Measurements from ENCODE around the gene EPOP. TPM values are rescaled to one million over a fixed set of nuclear protein-coding genes. Genes with fewer than 3 reads are reported as not detected.

Gene EPOP
- 1 to 10 TPM; 1.1 to 1.9 TPM for polyA plus RNA-seq

DNA sequence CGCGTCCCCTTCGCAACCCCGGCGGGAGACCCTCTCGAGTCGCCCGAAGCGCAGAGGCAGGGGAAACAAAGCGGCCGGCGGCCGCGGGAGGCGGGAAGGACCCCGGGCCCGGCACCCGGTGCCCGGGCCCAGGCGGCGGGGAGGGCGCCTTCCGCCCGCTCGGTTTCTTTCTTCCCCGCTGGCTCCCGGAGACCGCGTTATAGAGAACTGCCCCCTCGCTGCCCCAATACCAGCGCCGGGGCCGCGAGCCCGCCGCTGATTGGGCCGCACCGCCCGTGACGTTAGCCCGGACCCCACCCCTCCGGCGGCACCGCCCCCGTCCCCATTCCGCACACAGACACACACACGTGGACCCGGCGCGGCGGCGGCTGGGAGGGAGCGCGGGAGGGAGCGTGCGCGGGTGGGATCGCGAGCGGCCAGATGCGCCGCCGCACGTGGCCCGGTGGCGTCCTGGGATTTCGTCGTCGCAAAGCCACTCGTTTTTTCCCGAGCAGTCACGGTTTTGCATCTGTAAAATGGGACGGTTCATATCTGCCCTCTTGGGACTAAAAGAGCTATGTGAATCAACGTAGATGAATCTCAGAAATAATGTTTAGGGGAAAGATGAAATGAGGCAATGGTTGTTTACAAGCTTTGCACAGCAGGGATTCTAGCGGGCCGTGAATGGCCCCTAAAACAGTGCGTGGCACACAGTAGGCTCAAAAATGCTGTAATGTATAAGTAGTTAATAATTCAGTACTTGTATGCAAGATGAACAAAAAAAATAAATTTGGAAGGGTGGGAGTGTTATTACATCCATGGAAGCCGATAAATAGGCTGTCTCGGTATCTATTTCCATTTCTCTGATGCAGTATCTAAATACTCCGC, at the start of gene EPOP:
Gene EPOP, minus strand, starts transcription at position 209 of the 867 bp plus-strand sequence. CDS start 462 bp downstream, outside the sequence.
- H3K36me3 ChIP-seq (ENCODE audit: control insufficient read depth in 2 of 2, insufficient read depth in 2 of 2, low read length in 1 of 2), result no peaks in the 10 kb centered on the region
- H3K9me3 ChIP-seq (ENCODE audit: control insufficient read depth in 2 of 2, insufficient read depth in 1 of 2, low read depth in 1 of 2, low read length in 1 of 2), result no peaks in the 10 kb centered on the region
- H3K27me3 ChIP-seq (ENCODE audit: control insufficient read depth in 1 of 2, insufficient read depth in 2 of 2, low read length in 2 of 2), result peaks cover 0 to 4% of the 10 kb centered on the region in 2 donors
- WGBS, 2 donors, result 3% methylated on average over 66 to 80 of the region's 80 CpGs
- peaks cover 0 to 6% of the 10 kb centered on the region in 2 donors for H3K4me1 ChIP-seq (ENCODE audit: control insufficient read depth in 2 of 2, insufficient read depth in 2 of 2, low read length in 1 of 2)
- H3K4me3 ChIP-seq (ENCODE audit: low read depth in 1 of 2, low read length in 2 of 2), result peak within 1 kb of the TSS; percentile 55 to 59
- no peak within 1 kb of the TSS for H3K27ac ChIP-seq (ENCODE audit: low read depth in 2 of 2, low read length in 1 of 2)

DNA sequence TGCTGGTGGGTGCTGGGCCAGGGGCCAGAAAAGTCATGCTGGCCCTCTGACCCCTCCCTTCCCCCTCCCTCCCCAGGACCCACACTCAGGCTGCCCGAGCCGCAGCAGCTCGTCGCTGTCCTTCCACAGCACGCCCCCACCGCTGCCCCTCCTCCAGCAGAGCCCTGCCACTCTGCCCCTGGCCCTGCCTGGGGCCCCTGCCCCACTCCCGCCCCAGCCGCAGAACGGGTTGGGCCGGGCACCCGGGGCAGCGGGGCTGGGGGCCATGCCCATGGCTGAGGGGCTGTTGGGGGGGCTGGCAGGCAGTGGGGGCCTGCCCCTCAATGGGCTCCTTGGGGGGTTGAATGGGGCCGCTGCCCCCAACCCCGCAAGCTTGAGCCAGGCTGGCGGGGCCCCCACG, 47.0 kb upstream of the EPOP start:
- Histone ChIP-seq H3K4me1 (ENCODE audit: control insufficient read depth in 2 of 2, insufficient read depth in 2 of 2, low read length in 1 of 2) (peaks cover 2% of the 10 kb centered on the region in 2 donors), H3K36me3 (ENCODE audit: control insufficient read depth in 2 of 2, insufficient read depth in 2 of 2, low read length in 1 of 2) (peaks cover 8 to 37% of the 10 kb centered on the region in 2 donors), H3K27ac (ENCODE audit: low read depth in 2 of 2, low read length in 1 of 2) (no peak overlapping the region), H3K9me3 (ENCODE audit: control insufficient read depth in 2 of 2, insufficient read depth in 1 of 2, low read depth in 1 of 2, low read length in 1 of 2) (no peaks in the 10 kb centered on the region), H3K4me3 (ENCODE audit: low read depth in 1 of 2, low read length in 2 of 2) (no peak overlapping the region), H3K27me3 (ENCODE audit: control insufficient read depth in 1 of 2, insufficient read depth in 2 of 2, low read length in 2 of 2) (no peaks in the 10 kb centered on the region)
- WGBS, 2 donors, result 84 to 89% methylated on average over 10 to 16 of the region's 16 CpGs

DNA sequence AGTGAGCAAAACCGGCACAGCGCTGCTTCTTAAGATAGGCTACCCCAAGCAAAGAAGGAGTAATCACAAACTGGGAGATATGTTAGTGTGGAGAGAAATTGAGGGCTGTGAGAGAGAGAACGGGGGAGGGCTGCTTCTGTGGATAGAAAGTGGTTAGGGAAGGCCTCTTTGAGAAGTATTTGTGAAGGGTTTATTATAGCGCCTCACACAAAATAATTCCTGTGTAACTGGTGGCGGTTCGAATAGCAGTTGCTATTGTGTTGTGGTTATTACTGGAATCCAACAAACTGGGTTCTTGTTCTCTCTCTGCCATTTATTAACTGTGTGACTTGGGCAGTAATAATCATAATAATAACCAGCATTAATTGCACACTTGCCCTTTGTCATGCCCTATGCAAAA, 46.2 kb upstream of the EPOP start:
- peaks cover 14 to 44% of the 10 kb centered on the region in 2 donors for H3K36me3 ChIP-seq (ENCODE audit: control insufficient read depth in 2 of 2, insufficient read depth in 2 of 2, low read length in 1 of 2)

DNA sequence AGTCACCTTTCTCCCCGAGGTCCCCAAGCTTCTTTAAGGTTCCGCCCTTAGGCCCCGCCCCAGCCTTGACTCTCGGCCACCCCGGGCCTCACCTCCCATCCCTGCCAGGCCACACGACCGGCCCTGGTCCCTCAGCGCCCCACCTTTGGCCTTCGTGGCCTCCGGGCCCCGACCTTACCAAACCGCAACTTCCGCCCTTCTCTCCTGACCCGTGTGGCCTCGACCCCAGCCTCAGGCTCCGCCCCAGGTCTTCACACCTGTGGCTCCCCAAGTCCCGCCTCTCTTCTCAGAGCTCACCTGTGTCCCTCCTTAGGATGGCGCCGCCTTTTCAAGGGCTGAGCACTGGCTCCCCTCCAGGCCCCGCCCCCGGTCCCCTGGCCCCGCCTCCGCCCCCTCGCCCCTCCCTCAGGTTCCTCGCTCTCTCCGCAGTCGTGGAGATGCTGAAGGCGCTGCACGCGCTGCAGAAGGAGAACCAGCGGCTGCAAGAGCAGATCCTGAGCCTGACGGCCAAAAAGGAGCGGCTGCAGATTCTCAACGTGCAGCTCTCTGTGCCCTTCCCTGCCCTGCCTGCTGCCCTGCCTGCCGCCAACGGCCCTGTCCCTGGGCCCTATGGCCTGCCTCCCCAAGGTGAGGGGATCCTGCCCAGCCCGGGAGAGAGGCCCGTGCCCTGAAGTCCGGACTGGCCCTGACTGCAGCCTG, 45.3 kb upstream of the EPOP start:
- peaks cover 18 to 51% of the 10 kb centered on the region in 2 donors for H3K36me3 ChIP-seq (ENCODE audit: control insufficient read depth in 2 of 2, insufficient read depth in 2 of 2, low read length in 1 of 2)
- H3K4me1 ChIP-seq (ENCODE audit: control insufficient read depth in 2 of 2, insufficient read depth in 2 of 2, low read length in 1 of 2), result peaks cover 0 to under 1% of the 10 kb centered on the region in 2 donors
- no peak overlapping the region for H3K27ac ChIP-seq (ENCODE audit: low read depth in 2 of 2, low read length in 1 of 2)
- H3K9me3 ChIP-seq (ENCODE audit: control insufficient read depth in 2 of 2, insufficient read depth in 1 of 2, low read depth in 1 of 2, low read length in 1 of 2), result no peaks in the 10 kb centered on the region
- no peaks in the 10 kb centered on the region for H3K27me3 ChIP-seq (ENCODE audit: control insufficient read depth in 1 of 2, insufficient read depth in 2 of 2, low read length in 2 of 2)
- H3K4me3 ChIP-seq (ENCODE audit: low read depth in 1 of 2, low read length in 2 of 2), result no peak overlapping the region
- 72 to 77% methylated on average over 38 to 39 of the region's 39 CpGs for WGBS, 2 donors

More for the DNA sequence above, 46.2 kb upstream of the EPOP start:
- WGBS, 2 donors, result 86 to 88% methylated on average over 6 of the region's 6 CpGs
- Histone ChIP-seq H3K27me3 (ENCODE audit: control insufficient read depth in 1 of 2, insufficient read depth in 2 of 2, low read length in 2 of 2) (no peaks in the 10 kb centered on the region), H3K4me1 (ENCODE audit: control insufficient read depth in 2 of 2, insufficient read depth in 2 of 2, low read length in 1 of 2) (peaks cover 0 to 2% of the 10 kb centered on the region in 2 donors), H3K9me3 (ENCODE audit: control insufficient read depth in 2 of 2, insufficient read depth in 1 of 2, low read depth in 1 of 2, low read length in 1 of 2) (no peaks in the 10 kb centered on the region), H3K4me3 (ENCODE audit: low read depth in 1 of 2, low read length in 2 of 2) (no peak overlapping the region), H3K27ac (ENCODE audit: low read depth in 2 of 2, low read length in 1 of 2) (no peak overlapping the region)

DNA sequence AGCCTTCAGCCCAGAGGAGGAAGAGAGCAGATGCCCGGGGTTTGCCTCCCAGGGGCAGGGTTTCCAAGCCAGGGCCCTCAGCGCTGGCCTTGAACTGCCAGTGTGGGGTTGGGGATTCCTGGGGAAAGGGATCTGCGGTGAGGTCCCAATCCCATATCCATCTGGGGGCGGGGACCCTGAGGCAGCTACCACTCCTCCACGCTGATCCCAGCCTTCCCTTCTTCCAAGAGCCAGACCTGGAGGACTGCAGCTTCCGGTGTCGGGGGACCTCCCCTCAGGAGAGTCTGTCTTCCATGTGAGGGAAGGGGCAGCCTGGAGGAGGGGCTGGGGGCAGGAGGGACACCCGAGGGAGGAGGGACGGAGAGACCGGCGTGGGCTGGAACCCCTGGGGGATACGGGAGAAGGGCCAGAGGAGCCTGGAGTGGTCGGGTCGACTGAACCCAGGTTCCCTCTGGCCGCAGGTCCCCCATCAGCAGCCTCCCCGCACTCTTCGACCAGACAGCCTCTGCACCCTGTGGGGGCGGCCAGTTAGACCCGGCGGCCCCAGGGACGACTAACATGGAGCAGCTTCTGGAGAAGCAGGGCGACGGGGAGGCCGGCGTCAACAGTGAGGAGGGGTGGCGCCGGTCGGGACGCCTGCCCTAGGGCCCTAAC, 44.7 kb upstream of the EPOP start:
- Histone ChIP-seq H3K9me3 (ENCODE audit: control insufficient read depth in 2 of 2, insufficient read depth in 1 of 2, low read depth in 1 of 2, low read length in 1 of 2) (no peaks in the 10 kb centered on the region), H3K27ac (ENCODE audit: low read depth in 2 of 2, low read length in 1 of 2) (peak overlapping the region in 1 of 2 donors; percentile 26), H3K4me1 (ENCODE audit: control insufficient read depth in 2 of 2, insufficient read depth in 2 of 2, low read length in 1 of 2) (no peaks in the 10 kb centered on the region), H3K36me3 (ENCODE audit: control insufficient read depth in 2 of 2, insufficient read depth in 2 of 2, low read length in 1 of 2) (peaks cover 18 to 47% of the 10 kb centered on the region in 2 donors), H3K4me3 (ENCODE audit: low read depth in 1 of 2, low read length in 2 of 2) (no peak overlapping the region), H3K27me3 (ENCODE audit: control insufficient read depth in 1 of 2, insufficient read depth in 2 of 2, low read length in 2 of 2) (no peaks in the 10 kb centered on the region)
- 87 to 89% methylated on average over 29 of the region's 29 CpGs for WGBS, 2 donors

DNA sequence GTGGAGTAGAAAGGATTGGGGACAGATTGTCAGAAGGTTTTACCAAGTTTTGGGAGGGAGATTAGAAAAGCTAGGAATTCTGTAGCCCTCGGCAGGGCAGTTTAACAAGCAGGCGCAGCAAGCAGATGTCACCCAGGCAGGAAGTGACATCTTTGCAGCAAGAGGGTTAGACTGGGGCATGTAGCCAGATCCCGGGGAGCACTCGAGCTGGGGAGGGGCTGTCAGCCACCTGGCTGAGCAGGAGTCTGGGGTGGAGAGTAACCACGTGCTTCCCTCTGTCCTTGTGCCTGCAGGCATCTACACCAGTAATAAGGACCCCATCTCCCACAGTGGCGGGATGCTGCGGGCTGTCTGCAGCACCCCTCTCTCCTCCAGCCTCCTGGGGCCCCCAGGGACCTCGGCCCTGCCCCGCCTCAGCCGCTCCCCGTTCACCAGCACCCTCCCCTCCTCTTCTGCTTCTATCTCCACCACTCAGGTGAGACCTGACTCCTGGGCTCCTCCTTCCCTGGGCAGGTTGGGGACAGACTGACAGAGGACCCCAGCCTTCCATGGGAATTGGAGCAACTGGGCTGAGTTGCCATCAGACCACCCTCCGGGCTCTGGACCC, 42.5 kb upstream of the EPOP start:
- no peaks in the 10 kb centered on the region for H3K9me3 ChIP-seq (ENCODE audit: control insufficient read depth in 2 of 2, insufficient read depth in 1 of 2, low read depth in 1 of 2, low read length in 1 of 2)
- WGBS, 2 donors, result 76 to 83% methylated on average over 8 to 12 of the region's 12 CpGs
- H3K27me3 ChIP-seq (ENCODE audit: control insufficient read depth in 1 of 2, insufficient read depth in 2 of 2, low read length in 2 of 2), result no peaks in the 10 kb centered on the region
- no peaks in the 10 kb centered on the region for H3K4me1 ChIP-seq (ENCODE audit: control insufficient read depth in 2 of 2, insufficient read depth in 2 of 2, low read length in 1 of 2)
- H3K4me3 ChIP-seq (ENCODE audit: low read depth in 1 of 2, low read length in 2 of 2), result no peak overlapping the region
- H3K27ac ChIP-seq (ENCODE audit: low read depth in 2 of 2, low read length in 1 of 2), result no peak overlapping the region
- peaks cover 15 to 60% of the 10 kb centered on the region in 2 donors for H3K36me3 ChIP-seq (ENCODE audit: control insufficient read depth in 2 of 2, insufficient read depth in 2 of 2, low read length in 1 of 2)

DNA sequence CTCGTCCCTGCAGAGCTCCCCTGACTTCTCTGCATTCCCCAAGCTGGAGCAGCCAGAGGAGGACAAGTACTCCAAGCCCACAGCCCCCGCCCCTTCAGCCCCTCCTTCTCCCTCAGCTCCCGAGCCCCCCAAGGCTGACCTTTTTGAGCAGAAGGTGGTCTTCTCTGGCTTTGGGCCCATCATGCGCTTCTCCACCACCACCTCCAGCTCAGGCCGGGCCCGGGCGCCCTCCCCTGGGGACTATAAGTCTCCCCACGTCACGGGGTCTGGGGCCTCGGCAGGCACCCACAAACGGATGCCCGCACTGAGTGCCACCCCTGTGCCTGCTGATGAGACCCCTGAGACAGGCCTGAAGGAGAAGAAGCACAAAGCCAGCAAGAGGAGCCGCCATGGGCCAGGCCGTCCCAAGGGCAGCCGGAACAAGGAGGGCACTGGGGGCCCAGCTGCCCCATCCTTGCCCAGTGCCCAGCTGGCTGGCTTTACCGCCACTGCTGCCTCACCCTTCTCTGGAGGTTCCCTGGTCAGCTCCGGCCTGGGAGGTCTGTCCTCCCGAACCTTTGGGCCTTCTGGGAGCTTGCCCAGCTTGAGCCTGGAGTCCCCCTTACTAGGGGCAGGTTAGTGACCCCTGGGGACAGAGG, 41.7 kb upstream of the EPOP start:
- no peak overlapping the region for H3K4me3 ChIP-seq (ENCODE audit: low read depth in 1 of 2, low read length in 2 of 2)
- peaks cover 23 to 62% of the 10 kb centered on the region in 2 donors for H3K36me3 ChIP-seq (ENCODE audit: control insufficient read depth in 2 of 2, insufficient read depth in 2 of 2, low read length in 1 of 2)
- H3K4me1 ChIP-seq (ENCODE audit: control insufficient read depth in 2 of 2, insufficient read depth in 2 of 2, low read length in 1 of 2), result no peaks in the 10 kb centered on the region
- no peaks in the 10 kb centered on the region for H3K27me3 ChIP-seq (ENCODE audit: control insufficient read depth in 1 of 2, insufficient read depth in 2 of 2, low read length in 2 of 2)
- H3K27ac ChIP-seq (ENCODE audit: low read depth in 2 of 2, low read length in 1 of 2), result no peak overlapping the region
- H3K9me3 ChIP-seq (ENCODE audit: control insufficient read depth in 2 of 2, insufficient read depth in 1 of 2, low read depth in 1 of 2, low read length in 1 of 2), result no peaks in the 10 kb centered on the region
- 93 to 94% methylated on average over 18 of the region's 18 CpGs for WGBS, 2 donors

DNA sequence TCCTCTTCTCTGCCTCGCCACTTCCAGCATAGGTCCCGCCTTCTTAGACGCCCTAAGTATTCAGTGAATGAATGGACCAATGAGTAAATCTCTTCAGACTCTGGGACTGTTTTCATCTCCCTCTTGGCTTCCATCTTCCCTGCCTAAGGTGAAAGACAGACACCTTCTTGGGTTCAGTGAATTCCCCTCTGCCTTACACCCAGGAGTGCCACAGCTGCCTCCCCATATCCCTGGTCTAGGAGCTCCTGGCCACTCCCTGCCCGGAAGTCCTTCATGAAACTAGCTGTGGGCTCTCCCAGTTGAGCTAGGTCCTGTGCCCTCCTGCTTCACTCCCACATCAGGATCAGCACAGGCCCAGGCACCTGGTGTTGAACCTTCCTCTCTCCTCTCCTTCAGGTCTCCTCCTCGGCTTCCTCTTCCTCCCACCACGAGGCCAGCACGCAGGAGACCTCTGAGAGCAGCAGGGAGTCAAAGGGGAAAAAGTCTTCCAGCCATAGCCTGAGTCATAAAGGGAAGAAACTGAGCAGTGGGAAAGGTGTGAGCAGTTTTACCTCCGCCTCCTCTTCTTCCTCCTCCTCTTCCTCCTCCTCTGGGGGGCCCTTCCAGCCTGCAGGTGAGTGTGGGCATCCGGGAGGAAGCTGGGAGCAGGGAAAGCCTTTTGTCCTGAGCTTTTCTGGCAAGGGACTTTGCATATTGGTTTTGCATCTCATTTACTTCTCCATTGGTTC, 40.6 kb upstream of the EPOP start:
- 79 to 82% methylated on average over 9 of the region's 9 CpGs for WGBS, 2 donors
- H3K4me1 ChIP-seq (ENCODE audit: control insufficient read depth in 2 of 2, insufficient read depth in 2 of 2, low read length in 1 of 2), result no peaks in the 10 kb centered on the region
- no peaks in the 10 kb centered on the region for H3K27me3 ChIP-seq (ENCODE audit: control insufficient read depth in 1 of 2, insufficient read depth in 2 of 2, low read length in 2 of 2)
- H3K9me3 ChIP-seq (ENCODE audit: control insufficient read depth in 2 of 2, insufficient read depth in 1 of 2, low read depth in 1 of 2, low read length in 1 of 2), result no peaks in the 10 kb centered on the region
- H3K27ac ChIP-seq (ENCODE audit: low read depth in 2 of 2, low read length in 1 of 2), result peak overlapping the region in 1 of 2 donors; percentile 8
- H3K4me3 ChIP-seq (ENCODE audit: low read depth in 1 of 2, low read length in 2 of 2), result no peak overlapping the region
- peaks cover 23 to 63% of the 10 kb centered on the region in 2 donors for H3K36me3 ChIP-seq (ENCODE audit: control insufficient read depth in 2 of 2, insufficient read depth in 2 of 2, low read length in 1 of 2)

Data from esophagus (tissue), 2 donors.